ENCODE results near the gene C9.
"Not testable (repeated sequence)": the region's sequence is repeated elsewhere in the genome, so short reads cannot be mapped to it uniquely, and the experiment has no call there.

C9 gene

GRCh38 chr5:39328731-39329130, 35.6 kb downstream of the C9 start:
- no peak for DNase-seq
- H2BK5ac ChIP-seq (ENCODE audit: low read depth, low read length, poor library complexity) = no peak overlapping the region
- H3K79me1 ChIP-seq (ENCODE audit: low read length) = no peaks in the 10 kb centered on the region
- no peaks in the 10 kb centered on the region for H3K36me3 ChIP-seq (ENCODE audit: control insufficient read depth in 1 of 2, insufficient read depth in 2 of 2, low read length in 2 of 2)
- no peaks in the 10 kb centered on the region for H3K27me3 ChIP-seq (ENCODE audit: insufficient read depth, low read length)
- no peak overlapping the region for H2AK5ac ChIP-seq (ENCODE audit: low read length)
- peaks cover 2% of the 10 kb centered on the region for H3K9me3 ChIP-seq (ENCODE audit: insufficient read depth, low read depth, low read length)
- H3K27ac ChIP-seq (ENCODE audit: low read depth, low read length) = no peak overlapping the region
- no peaks in the 10 kb centered on the region for H3K4me1 ChIP-seq (ENCODE audit: control insufficient read depth in 1 of 2, insufficient read depth in 2 of 2, low read length in 2 of 2)
- H4K12ac ChIP-seq (ENCODE audit: low read depth, low read length) = no peak overlapping the region
- H4K91ac ChIP-seq (ENCODE audit: low read depth, low read length) = no peak overlapping the region
- no peak overlapping the region for H3K23ac ChIP-seq (ENCODE audit: low read length)
- H3K18ac ChIP-seq (ENCODE audit: low read length) = no peak overlapping the region
- H2BK120ac ChIP-seq (ENCODE audit: insufficient read depth, low read length, poor library complexity) = no peak overlapping the region
- H3K4me3 ChIP-seq (ENCODE audit: low read depth, low read length) = no peak overlapping the region
- no peak overlapping the region for H2BK12ac ChIP-seq (ENCODE audit: low read length)
- no CpG with 5 or more reads among the region's 1 CpG for WGBS (ENCODE audit: extremely low coverage, insufficient coverage, insufficient read length)
- H2AFZ ChIP-seq (ENCODE audit: insufficient read depth, low read length, poor library complexity) = no peak overlapping the region
- no peak overlapping the region for H3K14ac ChIP-seq (ENCODE audit: low read length)
- H3K4me2 ChIP-seq (ENCODE audit: low read length) = no peak overlapping the region
- H4K8ac ChIP-seq (ENCODE audit: low read depth, low read length) = no peak overlapping the region
- H3K4ac ChIP-seq (ENCODE audit: low read depth, low read length) = no peak overlapping the region
- no peak overlapping the region for H3K9ac ChIP-seq (ENCODE audit: low read length)
- H3K79me2 ChIP-seq (ENCODE audit: control insufficient read depth, insufficient read depth, low read length, poor library complexity) = no peaks in the 10 kb centered on the region

DNA sequence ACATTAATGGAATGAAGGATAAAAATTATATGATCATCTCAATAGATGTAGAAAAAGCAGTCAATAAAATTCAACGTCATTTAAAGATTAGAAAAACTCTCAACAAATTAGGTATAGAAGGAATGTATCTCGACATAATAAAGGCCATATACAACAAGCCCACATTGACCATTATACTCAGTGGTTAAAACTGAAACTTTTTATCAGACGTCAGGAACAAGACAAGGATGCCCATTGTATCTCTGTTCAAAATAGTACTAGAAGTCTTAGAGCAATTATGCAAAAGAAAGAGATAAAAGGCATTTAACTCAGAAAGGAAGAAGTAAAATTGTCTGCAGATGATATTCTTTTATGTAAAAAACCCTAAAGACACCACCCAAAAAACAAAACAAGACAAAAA, 40.8 kb downstream of the C9 start:
- H3K27ac ChIP-seq (ENCODE audit: low read depth, low read length) = no peak overlapping the region
- no peak overlapping the region for H3K14ac ChIP-seq (ENCODE audit: low read length)
- no peaks in the 10 kb centered on the region for H3K79me1 ChIP-seq (ENCODE audit: low read length)
- no peak overlapping the region for H4K12ac ChIP-seq (ENCODE audit: low read depth, low read length)
- no peaks in the 10 kb centered on the region for H3K4me1 ChIP-seq (ENCODE audit: control insufficient read depth in 1 of 2, insufficient read depth in 2 of 2, low read length in 2 of 2)
- no peak overlapping the region for H4K8ac ChIP-seq (ENCODE audit: low read depth, low read length)
- H4K91ac ChIP-seq (ENCODE audit: low read depth, low read length) = no peak overlapping the region
- no peak overlapping the region for H2BK12ac ChIP-seq (ENCODE audit: low read length)
- no peak overlapping the region for H3K4ac ChIP-seq (ENCODE audit: low read depth, low read length)
- no peak overlapping the region for H2AK5ac ChIP-seq (ENCODE audit: low read length)
- H3K18ac ChIP-seq (ENCODE audit: low read length) = no peak overlapping the region
- peaks cover 2% of the 10 kb centered on the region for H3K9me3 ChIP-seq (ENCODE audit: insufficient read depth, low read depth, low read length)
- H3K9ac ChIP-seq (ENCODE audit: low read length) = no peak overlapping the region
- no peak overlapping the region for H3K23ac ChIP-seq (ENCODE audit: low read length)
- H3K27me3 ChIP-seq (ENCODE audit: insufficient read depth, low read length) = no peaks in the 10 kb centered on the region
- H2BK5ac ChIP-seq (ENCODE audit: low read depth, low read length, poor library complexity) = no peak overlapping the region
- no CpG with 5 or more reads among the region's 3 CpGs for WGBS (ENCODE audit: extremely low coverage, insufficient coverage, insufficient read length)
- no peak overlapping the region for H3K4me2 ChIP-seq (ENCODE audit: low read length)
- H3K36me3 ChIP-seq (ENCODE audit: control insufficient read depth in 1 of 2, insufficient read depth in 2 of 2, low read length in 2 of 2) = no peaks in the 10 kb centered on the region
- H3K4me3 ChIP-seq (ENCODE audit: low read depth, low read length) = no peak overlapping the region
- H2BK120ac ChIP-seq (ENCODE audit: insufficient read depth, low read length, poor library complexity) = no peak overlapping the region
- H3K79me2 ChIP-seq (ENCODE audit: control insufficient read depth, insufficient read depth, low read length, poor library complexity) = no peaks in the 10 kb centered on the region
- DNase-seq = no peak
- H2AFZ ChIP-seq (ENCODE audit: insufficient read depth, low read length, poor library complexity) = no peak overlapping the region

GRCh38 chr5:39319395-39319794, 44.9 kb downstream of the C9 start:
- Histone ChIP-seq H4K8ac (ENCODE audit: low read depth, low read length) (no peak overlapping the region), H3K9ac (ENCODE audit: low read length) (no peak overlapping the region)

GRCh38 chr5:39316464-39316863, 47.8 kb downstream of the C9 start:
- not testable (repeated sequence) for H3K4me2 ChIP-seq (ENCODE audit: low read length); H3K79me1 ChIP-seq (ENCODE audit: low read length); H4K8ac ChIP-seq (ENCODE audit: low read depth, low read length); H3K9me3 ChIP-seq (ENCODE audit: insufficient read depth, low read depth, low read length); H3K27ac ChIP-seq (ENCODE audit: low read depth, low read length); H3K27me3 ChIP-seq (ENCODE audit: insufficient read depth, low read length); H3K18ac ChIP-seq (ENCODE audit: low read length); H2BK120ac ChIP-seq (ENCODE audit: insufficient read depth, low read length, poor library complexity); H3K79me2 ChIP-seq (ENCODE audit: control insufficient read depth, insufficient read depth, low read length, poor library complexity); H3K4me3 ChIP-seq (ENCODE audit: low read depth, low read length); H3K4me1 ChIP-seq (ENCODE audit: control insufficient read depth in 1 of 2, insufficient read depth in 2 of 2, low read length in 2 of 2); H3K14ac ChIP-seq (ENCODE audit: low read length); H3K23ac ChIP-seq (ENCODE audit: low read length); H3K9ac ChIP-seq (ENCODE audit: low read length); H4K12ac ChIP-seq (ENCODE audit: low read depth, low read length); DNase-seq; H2AK5ac ChIP-seq (ENCODE audit: low read length); H2BK5ac ChIP-seq (ENCODE audit: low read depth, low read length, poor library complexity); H3K36me3 ChIP-seq (ENCODE audit: control insufficient read depth in 1 of 2, insufficient read depth in 2 of 2, low read length in 2 of 2); H2BK12ac ChIP-seq (ENCODE audit: low read length); H4K91ac ChIP-seq (ENCODE audit: low read depth, low read length); H2AFZ ChIP-seq (ENCODE audit: insufficient read depth, low read length, poor library complexity); H3K4ac ChIP-seq (ENCODE audit: low read depth, low read length)
- WGBS (ENCODE audit: extremely low coverage, insufficient coverage, insufficient read length) = no CpG with 5 or more reads among the region's 3 CpGs

More at GRCh38 chr5:39319395-39319794, 44.9 kb downstream of the C9 start:
- no peak overlapping the region for H2AK5ac ChIP-seq (ENCODE audit: low read length)
- no peak overlapping the region for H2BK120ac ChIP-seq (ENCODE audit: insufficient read depth, low read length, poor library complexity)
- H3K79me1 ChIP-seq (ENCODE audit: low read length) = no peaks in the 10 kb centered on the region
- H2BK12ac ChIP-seq (ENCODE audit: low read length) = no peak overlapping the region
- no peak overlapping the region for H4K12ac ChIP-seq (ENCODE audit: low read depth, low read length)
- peak overlapping the region; percentile 10 for H2AFZ ChIP-seq (ENCODE audit: insufficient read depth, low read length, poor library complexity)
- no peak overlapping the region for H3K4me3 ChIP-seq (ENCODE audit: low read depth, low read length)
- no peak overlapping the region for H2BK5ac ChIP-seq (ENCODE audit: low read depth, low read length, poor library complexity)
- no peaks in the 10 kb centered on the region for H3K79me2 ChIP-seq (ENCODE audit: control insufficient read depth, insufficient read depth, low read length, poor library complexity)
- no peaks in the 10 kb centered on the region for H3K36me3 ChIP-seq (ENCODE audit: control insufficient read depth in 1 of 2, insufficient read depth in 2 of 2, low read length in 2 of 2)
- no peak overlapping the region for H3K14ac ChIP-seq (ENCODE audit: low read length)
- no peak overlapping the region for H4K91ac ChIP-seq (ENCODE audit: low read depth, low read length)
- H3K27me3 ChIP-seq (ENCODE audit: insufficient read depth, low read length) = no peaks in the 10 kb centered on the region
- no peak overlapping the region for H3K23ac ChIP-seq (ENCODE audit: low read length)
- no peak overlapping the region for H3K18ac ChIP-seq (ENCODE audit: low read length)
- H3K4me2 ChIP-seq (ENCODE audit: low read length) = no peak overlapping the region
- no peaks in the 10 kb centered on the region for H3K4me1 ChIP-seq (ENCODE audit: control insufficient read depth in 1 of 2, insufficient read depth in 2 of 2, low read length in 2 of 2)
- H3K9me3 ChIP-seq (ENCODE audit: insufficient read depth, low read depth, low read length) = peaks cover 2% of the 10 kb centered on the region
- no peak overlapping the region for H3K27ac ChIP-seq (ENCODE audit: low read depth, low read length)
- no CpG with 5 or more reads among the region's 3 CpGs for WGBS (ENCODE audit: extremely low coverage, insufficient coverage, insufficient read length)
- no peak for DNase-seq
- no peak overlapping the region for H3K4ac ChIP-seq (ENCODE audit: low read depth, low read length)
